ENCODE data around the gene CD320. TPM values are rescaled to one million over a fixed set of nuclear protein-coding genes. Genes with fewer than 3 reads are reported as not detected.
"Not testable (repeated sequence)": the region's sequence is repeated elsewhere in the genome, so short reads cannot be mapped to it uniquely, and the experiment has no call there.

Gene CD320
- total RNA-seq, 2 experiments from 2014 or later: 37.7 to 40.4 TPM

- Mint-ChIP-seq H3K27me3 (no peaks in the 10 kb centered on the region), H3K27ac (no peak overlapping the region), H3K4me3 (no peak overlapping the region), H3K4me1 (peaks cover 19% of the 10 kb centered on the region), H3K9me3 (no peaks in the 10 kb centered on the region), H3K36me3 (ENCODE audit: low read depth) (peaks cover 10% of the 10 kb centered on the region)
- DNase-seq: peak; percentile 11
- ChIA-PET CTCF (no interaction called here), POLR2A (no interaction called here)
These were observed 5.8 kb downstream of the CD320 start for GRCh38 chr19:8302357-8302691.

- H3K27ac Mint-ChIP-seq; CTCF ChIA-PET; DNase-seq; H3K4me3 Mint-ChIP-seq; H3K4me1 Mint-ChIP-seq; H3K27me3 Mint-ChIP-seq; H3K36me3 Mint-ChIP-seq (ENCODE audit: low read depth); H3K9me3 Mint-ChIP-seq; POLR2A ChIA-PET: not testable (repeated sequence)
These were observed 16.8 kb downstream of the CD320 start for GRCh38 chr19:8291337-8291736.

- H3K4me1 Mint-ChIP-seq; H3K4me3 Mint-ChIP-seq; H3K9me3 Mint-ChIP-seq; DNase-seq; CTCF ChIA-PET; H3K27ac Mint-ChIP-seq; POLR2A ChIA-PET; H3K27me3 Mint-ChIP-seq; H3K36me3 Mint-ChIP-seq (ENCODE audit: low read depth): not testable (repeated sequence)
These were observed 31.6 kb downstream of the CD320 start for GRCh38 chr19:8276508-8276907.

- H3K4me1 Mint-ChIP-seq: peaks cover 19% of the 10 kb centered on the region
- peak overlapping the region; percentile 81 for H3K27ac Mint-ChIP-seq
- H3K27me3 Mint-ChIP-seq: no peaks in the 10 kb centered on the region
- H3K36me3 Mint-ChIP-seq (ENCODE audit: low read depth): no peaks in the 10 kb centered on the region
- DNase-seq: no peak
- H3K4me3 Mint-ChIP-seq: peak overlapping the region; percentile 87
- ChIA-PET CTCF (interaction anchor here (0.6 to 3.0 kb wide), 6 partner anchors 51 to 325 kb away, joined by 3 to 14 read pairs (median 3); partner anchors contain the start of genes NDUFA7 and RPS28), POLR2A (interaction anchor here (1.6 to 2.0 kb wide), 2 partner anchors 38 to 52 kb away, joined by 4 read pairs; partner anchors contain the start of genes CD320, NDUFA7 and RPS28)
- no peaks in the 10 kb centered on the region for H3K9me3 Mint-ChIP-seq
These were observed 38.4 kb downstream of the CD320 start for GRCh38 chr19:8269724-8270123.

- Mint-ChIP-seq H3K27me3 (no peaks in the 10 kb centered on the region), H3K4me3 (no peak overlapping the region), H3K4me1 (peaks cover 19% of the 10 kb centered on the region), H3K36me3 (ENCODE audit: low read depth) (no peaks in the 10 kb centered on the region), H3K9me3 (no peaks in the 10 kb centered on the region), H3K27ac (no peak overlapping the region)
- DNase-seq: no peak
- CTCF ChIA-PET: no interaction called here
- POLR2A ChIA-PET: no interaction called here
These were observed 42.3 kb downstream of the CD320 start for GRCh38 chr19:8265872-8266271.

- POLR2A ChIA-PET: interaction anchor here (0.8 kb wide), 1 partner anchor 149 kb away, joined by 3 read pairs; the partner anchor contains the start of gene MARCHF2
- DNase-seq; H3K27me3 Mint-ChIP-seq; H3K27ac Mint-ChIP-seq; H3K9me3 Mint-ChIP-seq; H3K4me3 Mint-ChIP-seq; H3K36me3 Mint-ChIP-seq (ENCODE audit: low read depth): not testable (repeated sequence)
- CTCF ChIA-PET: interaction anchor here (0.6 kb wide), 1 partner anchor 561 kb away, joined by 3 read pairs; no protein-coding TSS in a partner anchor
- H3K4me1 Mint-ChIP-seq: peaks cover 18% of the 10 kb centered on the region
These were observed 43.9 kb downstream of the CD320 start for GRCh38 chr19:8264248-8264647.

GRCh38 chr19:8262431-8262830 lies 45.7 kb downstream of the CD320 start:
- no peaks in the 10 kb centered on the region for H3K9me3 Mint-ChIP-seq
- POLR2A ChIA-PET: interaction anchor here (0.8 kb wide), 1 partner anchor 43 kb away, joined by 3 read pairs; no protein-coding TSS in a partner anchor
- no peak for DNase-seq
- H3K27ac Mint-ChIP-seq: no peak overlapping the region
- H3K36me3 Mint-ChIP-seq (ENCODE audit: low read depth): no peaks in the 10 kb centered on the region
- CTCF ChIA-PET: no interaction called here
- H3K4me1 Mint-ChIP-seq: peaks cover 13% of the 10 kb centered on the region
- no peaks in the 10 kb centered on the region for H3K27me3 Mint-ChIP-seq
- H3K4me3 Mint-ChIP-seq: no peak overlapping the region

- no peak for DNase-seq
- CTCF ChIA-PET: interaction anchor here (0.9 kb wide), 1 partner anchor 86 kb away, joined by 3 read pairs; no protein-coding TSS in a partner anchor
These were observed 46.3 kb downstream of the CD320 start for GRCh38 chr19:8261881-8262280.

GRCh38 chr19:8261347-8261746 lies 46.8 kb downstream of the CD320 start:
- Mint-ChIP-seq H3K4me3 (no peak overlapping the region), H3K27ac (no peak overlapping the region), H3K4me1 (peaks cover 21% of the 10 kb centered on the region), H3K9me3 (no peaks in the 10 kb centered on the region), H3K27me3 (no peaks in the 10 kb centered on the region), H3K36me3 (ENCODE audit: low read depth) (peaks cover 6% of the 10 kb centered on the region)
- POLR2A ChIA-PET: no interaction called here
- DNase-seq: no peak
- CTCF ChIA-PET: interaction anchor here (0.9 kb wide), 1 partner anchor 85 kb away, joined by 3 read pairs; no protein-coding TSS in a partner anchor

More at GRCh38 chr19:8261881-8262280, 46.3 kb downstream of the CD320 start:
- H3K4me1 Mint-ChIP-seq: peaks cover 18% of the 10 kb centered on the region
- H3K27ac Mint-ChIP-seq: no peak overlapping the region
- POLR2A ChIA-PET: interaction anchor here (0.8 kb wide), 1 partner anchor 44 kb away, joined by 3 read pairs; no protein-coding TSS in a partner anchor
- peaks cover 5% of the 10 kb centered on the region for H3K36me3 Mint-ChIP-seq (ENCODE audit: low read depth)
- H3K27me3 Mint-ChIP-seq: no peaks in the 10 kb centered on the region
- no peak overlapping the region for H3K4me3 Mint-ChIP-seq
- no peaks in the 10 kb centered on the region for H3K9me3 Mint-ChIP-seq

- POLR2A ChIA-PET: no interaction called here
- H3K27ac Mint-ChIP-seq: no peak overlapping the region
- H3K4me1 Mint-ChIP-seq: peaks cover 18% of the 10 kb centered on the region
- peaks cover 6% of the 10 kb centered on the region for H3K36me3 Mint-ChIP-seq (ENCODE audit: low read depth)
- no peak for DNase-seq
- no peaks in the 10 kb centered on the region for H3K9me3 Mint-ChIP-seq
- no peaks in the 10 kb centered on the region for H3K27me3 Mint-ChIP-seq
- no peak overlapping the region for H3K4me3 Mint-ChIP-seq
- CTCF ChIA-PET: no interaction called here
These were observed 48.3 kb downstream of the CD320 start for GRCh38 chr19:8259922-8260247.

- DNase-seq: no peak
- H3K4me3 Mint-ChIP-seq: no peak overlapping the region
- no peak overlapping the region for H3K27ac Mint-ChIP-seq
- no peaks in the 10 kb centered on the region for H3K27me3 Mint-ChIP-seq
- H3K36me3 Mint-ChIP-seq (ENCODE audit: low read depth): peaks cover 6% of the 10 kb centered on the region
- H3K4me1 Mint-ChIP-seq: peaks cover 18% of the 10 kb centered on the region
- no peaks in the 10 kb centered on the region for H3K9me3 Mint-ChIP-seq
- ChIA-PET CTCF (no interaction called here), POLR2A (no interaction called here)
These were observed 48.8 kb downstream of the CD320 start for GRCh38 chr19:8259142-8259921.

- ChIA-PET POLR2A (interaction anchor here (1.5 kb wide), 1 partner anchor 64 kb away, joined by 3 read pairs; no protein-coding TSS in a partner anchor), CTCF (interaction anchor here (1.4 kb wide), 1 partner anchor 313 kb away, joined by 4 read pairs; no protein-coding TSS in a partner anchor)
- Mint-ChIP-seq H3K4me1 (peaks cover 18% of the 10 kb centered on the region), H3K27me3 (no peaks in the 10 kb centered on the region), H3K9me3 (no peaks in the 10 kb centered on the region), H3K4me3 (no peak overlapping the region), H3K36me3 (ENCODE audit: low read depth) (peaks cover 6% of the 10 kb centered on the region), H3K27ac (no peak overlapping the region)
- no peak for DNase-seq
These were observed 51.1 kb downstream of the CD320 start for GRCh38 chr19:8257052-8257443.

GRCh38 chr19:8256276-8257051 lies 51.7 kb downstream of the CD320 start:
- no peaks in the 10 kb centered on the region for H3K9me3 Mint-ChIP-seq
- H3K27ac Mint-ChIP-seq: no peak overlapping the region
- ChIA-PET CTCF (interaction anchor here (1.4 kb wide), 1 partner anchor 312 kb away, joined by 4 read pairs; no protein-coding TSS in a partner anchor), POLR2A (interaction anchor here (1.5 kb wide), 1 partner anchor 64 kb away, joined by 3 read pairs; no protein-coding TSS in a partner anchor)
- H3K4me3 Mint-ChIP-seq: no peak overlapping the region
- peaks cover 6% of the 10 kb centered on the region for H3K36me3 Mint-ChIP-seq (ENCODE audit: low read depth)
- H3K4me1 Mint-ChIP-seq: peaks cover 18% of the 10 kb centered on the region
- DNase-seq: no peak
- no peaks in the 10 kb centered on the region for H3K27me3 Mint-ChIP-seq

All from activated CD4-positive, alpha-beta memory T cell treated with anti-CD3 and anti-CD28 coated beads, Interleukin-2, amount 10 ng/mL, durations not matched to agents 7 days and 5 days (primary cell).